MV-4-11 (cell line): ENCODE data around the gene CMKLR1.

Experiments
- DNase-seq: peaks from one replicate; lab custom pipeline; 2025; lab: John Stamatoyannopoulos, UW

The CMKLR1 gene

DNA sequence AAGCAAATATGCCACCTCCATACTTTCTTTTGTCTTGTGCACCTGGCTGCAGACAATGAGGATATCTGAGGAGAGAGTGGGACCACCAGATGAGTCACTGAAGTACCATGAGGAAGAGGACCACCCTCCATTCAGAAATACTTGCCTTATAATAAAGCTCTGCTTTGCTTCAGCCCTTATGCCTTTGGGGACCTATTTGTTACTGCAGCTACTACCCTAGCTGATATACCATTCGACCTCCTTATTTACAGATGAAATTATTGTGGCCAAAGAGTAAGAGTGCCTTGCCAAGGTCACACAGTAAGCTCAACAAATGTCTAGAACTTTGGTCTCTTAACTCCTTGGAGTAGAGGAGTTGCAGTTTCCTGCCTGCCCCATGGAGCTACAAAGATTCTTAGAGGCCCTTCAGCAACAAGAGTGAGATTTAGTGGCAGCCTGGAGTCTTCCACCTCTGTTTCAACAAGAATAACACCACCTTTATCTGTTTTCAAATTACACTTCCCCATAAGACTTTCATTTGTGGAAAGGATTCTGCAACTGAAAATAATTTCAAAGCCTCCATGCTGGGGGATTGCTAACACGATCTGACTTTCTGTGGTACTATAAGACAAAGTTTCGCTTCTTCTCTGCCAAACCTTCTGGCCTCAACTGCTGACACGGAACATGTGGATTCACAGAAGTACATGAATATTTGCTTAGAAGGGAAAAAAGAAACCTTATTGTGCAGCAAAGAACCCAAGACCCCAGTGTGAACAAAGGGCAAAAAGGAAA lies 3.6 kb downstream of the CMKLR1 start:
- peak; percentile 97 for DNase-seq

GRCh38 chr12:108333898-108334699 lies 5.0 kb downstream of the CMKLR1 start:
- peak; percentile 77 for DNase-seq

DNA sequence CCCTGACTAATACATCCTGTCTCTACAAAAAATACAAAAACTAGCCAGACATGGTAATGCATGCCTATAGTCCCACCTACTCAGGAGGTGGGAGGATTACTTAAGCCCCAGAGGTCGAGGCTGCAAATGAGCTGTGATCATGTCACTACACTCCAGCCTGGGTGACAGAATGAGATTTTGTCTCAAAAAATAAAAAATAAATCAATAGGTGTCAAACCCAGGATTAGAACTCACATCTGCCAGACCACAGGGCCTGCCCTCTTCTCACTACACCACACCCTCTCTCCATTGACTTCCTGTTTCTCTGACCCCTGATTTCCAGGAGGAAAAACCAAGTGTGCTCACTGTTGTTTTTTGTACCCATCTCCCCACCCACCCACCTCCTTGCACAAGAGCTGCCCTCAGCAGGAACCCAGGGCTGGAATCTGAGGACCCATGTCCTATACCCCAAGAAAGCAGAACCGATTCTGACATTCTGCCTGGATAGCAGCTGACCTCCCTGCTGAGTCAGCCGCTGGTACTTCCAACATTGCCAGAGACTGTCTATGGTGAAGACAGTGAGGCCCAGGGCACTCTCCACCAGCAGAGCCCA lies 6.2 kb downstream of the CMKLR1 start:
- peak; percentile 99 for DNase-seq

DNA sequence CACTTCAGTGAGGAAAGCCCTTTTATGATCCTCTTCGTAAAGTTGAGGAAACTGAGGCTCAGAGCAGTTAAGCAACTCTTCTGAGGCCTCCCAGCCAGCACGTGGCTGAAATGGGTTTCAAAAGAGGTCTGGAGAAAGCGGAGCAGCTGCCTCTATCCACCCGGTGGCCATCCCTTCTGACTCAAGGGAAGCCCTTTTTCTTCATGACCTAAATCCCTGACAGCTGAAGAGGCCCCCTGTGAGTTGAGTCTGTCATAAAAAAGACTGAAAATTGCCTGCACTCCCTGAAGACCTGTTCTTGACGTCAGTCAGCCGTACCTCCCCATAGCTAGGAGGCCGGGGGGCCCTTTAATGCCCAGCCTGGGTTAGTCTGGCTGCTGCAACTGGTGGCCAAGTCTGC lies 10.7 kb downstream of the CMKLR1 start:
- DNase-seq = no peak

DNA sequence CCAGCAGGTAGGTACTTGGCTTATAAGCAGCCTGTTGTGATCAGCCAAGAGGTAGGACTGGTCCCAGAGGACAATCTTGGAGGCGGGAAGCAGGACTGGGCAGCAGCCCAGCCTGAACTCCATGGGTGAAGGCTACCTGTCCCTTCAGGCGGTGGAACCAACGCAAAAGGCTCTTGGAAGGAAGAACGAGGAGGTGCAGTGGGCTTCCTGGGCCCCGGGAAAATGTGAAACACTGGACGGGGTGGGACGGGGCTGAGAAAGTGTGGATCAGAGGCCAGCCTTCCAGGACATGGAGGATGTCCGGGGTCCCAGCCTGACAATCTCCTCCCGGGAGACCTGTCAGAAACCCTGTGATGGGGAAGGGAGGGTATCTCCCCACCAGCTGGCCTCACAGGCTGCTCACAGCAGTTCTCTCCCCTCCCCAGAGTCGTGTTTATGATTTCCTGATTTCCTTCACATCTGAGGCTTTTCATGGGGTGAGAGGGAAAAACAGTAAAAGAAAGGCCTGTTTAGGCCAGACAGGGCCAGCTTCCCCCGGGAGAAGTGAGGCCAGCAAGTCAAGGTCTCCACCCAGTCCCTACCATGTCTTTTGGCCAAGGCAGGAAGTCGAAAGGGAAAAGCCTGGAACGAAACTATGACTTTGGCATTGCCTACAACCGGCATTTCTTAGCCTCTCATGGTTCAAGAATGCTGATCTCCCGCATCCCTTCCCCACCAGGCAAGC lies 11.3 kb downstream of the CMKLR1 start:
- no peak for DNase-seq

DNA sequence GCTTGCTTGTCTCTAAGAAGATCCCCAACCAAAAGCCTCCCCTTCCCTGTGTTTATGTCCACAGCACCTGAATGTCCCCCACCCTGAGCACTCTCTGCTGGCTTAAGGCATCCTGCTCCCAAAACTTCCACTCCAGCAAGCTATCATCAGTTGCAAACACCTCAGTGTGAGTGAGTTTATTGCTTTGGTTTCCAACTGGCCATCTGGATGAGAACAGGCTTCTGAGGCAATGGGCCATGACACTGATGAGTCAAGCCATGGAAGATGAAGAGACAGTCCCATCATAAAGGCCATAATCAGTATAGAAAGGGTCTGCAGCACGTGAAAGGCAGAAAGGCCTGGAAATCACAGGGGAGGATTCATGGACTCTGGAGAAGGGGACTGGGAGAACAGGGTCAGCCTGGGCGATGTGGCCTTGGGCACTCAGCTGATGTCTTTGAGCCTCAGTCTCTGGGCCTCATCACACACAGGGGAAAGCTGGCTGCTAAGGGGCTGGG lies 12.8 kb downstream of the CMKLR1 start:
- DNase-seq = no peak

DNA sequence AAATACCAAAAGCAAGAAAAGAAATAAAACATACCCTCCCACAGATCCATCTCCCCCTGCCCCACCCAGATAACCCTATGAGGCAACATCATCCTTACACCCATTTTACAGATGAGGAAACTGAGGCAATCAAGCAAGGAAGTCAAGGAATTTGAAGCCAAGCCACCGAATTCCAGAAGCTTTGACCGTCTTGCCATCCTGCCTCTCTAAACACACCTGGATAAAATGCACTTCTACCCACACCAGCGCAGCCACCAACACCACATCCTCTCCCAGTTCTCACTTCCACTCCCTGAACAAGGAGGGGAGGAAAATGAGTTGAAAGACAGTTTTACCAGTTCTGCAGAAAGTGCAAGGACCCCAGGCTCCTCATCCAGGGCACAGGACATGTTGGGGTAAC lies 13.6 kb downstream of the CMKLR1 start:
- DNase-seq = peak; percentile 33

DNA sequence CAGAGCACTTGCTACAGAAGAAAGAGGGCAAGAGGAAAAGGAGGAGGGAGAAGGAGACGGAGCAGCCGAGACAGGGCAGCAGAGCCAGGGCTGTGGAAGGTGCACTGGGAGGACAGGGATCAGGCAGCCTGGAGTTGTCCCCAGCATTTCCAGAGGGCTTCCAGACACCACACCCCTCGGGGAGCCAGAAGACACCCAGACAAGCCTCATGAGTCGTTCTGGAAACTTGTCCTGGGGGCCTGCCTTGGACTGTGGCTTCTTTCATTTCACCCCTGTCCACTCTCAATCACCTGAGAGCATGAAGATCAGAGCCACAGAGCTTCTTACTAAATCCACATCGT lies 14.1 kb downstream of the CMKLR1 start:
- DNase-seq = no peak

GRCh38 chr12:108324351-108325017 lies 14.6 kb downstream of the CMKLR1 start:
- DNase-seq = peak; percentile 77

- DNase-seq = no peak
Measured at GRCh38 chr12:108323581-108323980, 15.5 kb downstream of the CMKLR1 start.

- DNase-seq = no peak
Measured at GRCh38 chr12:108322998-108323397, 16.1 kb downstream of the CMKLR1 start.

GRCh38 chr12:108321688-108322087 lies 17.4 kb downstream of the CMKLR1 start:
- no peak for DNase-seq

GRCh38 chr12:108320507-108321293 lies 18.4 kb downstream of the CMKLR1 start:
- DNase-seq = peak; percentile 49

DNA sequence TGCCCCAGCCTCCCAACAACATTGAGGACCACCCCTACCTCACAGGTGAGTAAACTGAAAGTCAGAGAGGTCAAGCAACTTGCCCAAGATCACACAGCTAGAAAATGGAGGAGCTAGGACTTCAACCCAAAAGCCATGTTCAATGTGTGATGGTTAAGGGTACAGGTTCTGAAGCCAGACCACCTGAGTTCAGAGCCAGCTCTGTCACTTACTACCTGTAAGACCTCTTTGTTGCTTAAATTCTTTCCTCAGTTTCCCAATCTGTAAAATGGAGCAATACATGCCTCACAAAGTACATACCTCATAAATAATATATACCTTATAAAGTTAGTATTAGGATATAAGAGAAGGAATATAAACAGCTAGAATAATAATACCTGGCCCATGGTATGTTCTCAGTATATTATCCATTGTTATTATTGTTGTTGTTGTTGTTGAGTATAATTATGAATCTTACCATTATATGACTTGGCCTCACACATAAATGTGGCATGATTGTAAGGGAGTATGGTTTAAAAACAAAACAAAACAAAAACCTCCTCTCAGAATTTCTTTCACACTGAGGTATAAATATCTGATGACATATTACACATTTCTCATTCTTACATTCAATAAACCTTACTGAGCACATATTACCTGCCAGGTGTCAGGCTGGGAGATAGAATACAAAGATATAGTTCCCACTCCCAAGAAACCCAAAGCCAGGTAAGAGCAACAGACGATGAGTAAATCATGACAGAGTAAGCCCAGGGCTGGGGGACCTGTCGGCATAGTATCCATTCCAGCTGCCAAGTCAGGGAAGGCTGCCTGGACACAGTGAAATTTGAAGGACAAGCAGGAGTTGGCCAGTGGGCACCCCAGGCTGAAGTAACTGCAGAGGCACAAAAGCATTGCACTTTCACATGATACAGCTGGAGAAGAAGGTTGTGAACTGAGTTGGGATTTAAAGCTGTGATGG lies 19.6 kb downstream of the CMKLR1 start:
- DNase-seq = no peak

GRCh38 chr12:108318472-108319275 lies 20.4 kb downstream of the CMKLR1 start:
- DNase-seq = no peak

DNA sequence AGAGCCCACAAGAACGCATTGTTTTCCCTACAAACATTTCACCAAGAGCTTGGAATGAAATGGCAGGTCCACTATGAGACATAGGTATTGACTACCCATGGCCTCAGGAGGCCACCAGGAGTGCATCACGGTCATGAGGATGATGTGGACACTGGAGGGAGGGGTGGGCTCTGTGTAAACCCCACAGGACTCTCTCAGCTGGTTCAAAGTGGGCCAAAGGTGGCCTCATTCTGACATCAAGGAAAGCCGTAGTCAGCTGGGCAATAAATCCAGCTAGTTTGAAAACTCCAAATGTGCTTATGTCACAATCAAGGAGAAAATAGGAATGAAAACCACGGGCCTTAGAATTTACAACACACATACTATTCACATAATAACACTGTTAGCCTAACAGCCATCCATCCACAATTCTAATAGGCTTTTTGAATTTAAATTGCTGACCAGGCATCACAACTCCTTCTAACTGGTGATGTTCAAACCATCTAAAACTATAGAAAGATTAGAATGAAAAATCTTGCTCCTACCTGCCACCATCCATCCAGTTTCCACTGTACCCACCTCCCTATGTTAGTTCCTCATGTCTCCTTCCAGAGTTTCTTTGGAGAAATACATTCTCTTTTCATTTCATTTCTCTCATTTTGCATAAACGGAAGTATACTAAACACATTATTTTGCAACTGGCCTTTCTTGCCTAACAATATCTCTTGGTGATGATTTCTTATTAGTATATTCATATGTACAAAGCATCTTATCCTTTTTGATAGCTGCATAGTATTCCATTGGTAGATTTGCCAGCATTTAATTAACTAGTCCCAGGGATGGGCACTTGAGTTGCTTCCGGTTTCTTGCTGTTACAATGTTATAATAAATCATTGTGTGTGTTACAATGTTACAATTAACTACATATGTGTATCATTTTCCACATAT lies 21.5 kb downstream of the CMKLR1 start:
- DNase-seq = no peak

DNA sequence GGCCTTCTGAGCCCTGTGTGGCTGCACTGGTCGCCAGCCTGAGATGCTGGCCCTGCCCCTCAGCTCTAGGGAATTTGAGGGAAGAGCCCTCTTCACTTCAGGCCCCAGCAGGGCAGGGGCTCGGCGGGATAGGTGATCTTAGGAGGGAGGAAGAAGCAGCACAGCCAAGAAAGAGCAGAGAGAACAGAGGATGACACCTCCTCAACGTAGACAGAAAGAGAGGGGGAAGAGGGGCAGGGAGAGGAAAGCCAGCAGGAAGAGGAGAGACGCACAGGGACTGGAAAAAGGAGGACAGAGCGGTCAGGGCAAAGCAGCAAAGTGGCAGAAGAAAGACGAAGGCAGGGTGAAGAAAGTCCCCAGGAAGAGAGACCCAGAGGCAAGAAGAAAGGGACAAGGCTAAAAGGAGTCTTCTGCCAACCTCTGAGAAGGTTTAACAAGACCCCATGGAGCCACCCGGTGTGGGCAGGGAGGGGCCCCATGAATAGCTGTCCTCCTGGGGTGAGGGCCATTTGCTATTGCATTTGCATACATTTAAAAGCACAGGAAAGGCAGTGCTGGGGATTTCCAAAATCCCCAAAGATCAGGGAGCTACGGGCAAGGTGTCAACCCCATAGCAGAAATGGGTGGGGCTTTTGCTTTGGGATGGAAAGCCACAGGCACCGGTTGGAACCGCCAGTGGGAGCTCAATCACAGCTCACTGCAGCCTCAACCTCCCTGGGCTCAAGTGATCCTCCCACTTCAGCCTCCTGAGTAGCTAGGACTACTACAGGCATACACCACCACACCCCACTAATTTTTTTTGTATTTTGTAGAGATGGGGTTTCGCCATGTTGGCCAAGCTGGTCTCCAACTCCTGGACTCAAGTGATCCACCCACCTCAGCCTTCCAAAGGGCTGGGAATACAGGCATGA lies 22.7 kb downstream of the CMKLR1 start:
- DNase-seq = no peak
